Epithelial cell of esophagus (primary cell): ENCODE data around the gene KIF3C.

ENCODE experiments used
- DNase-seq: peaks from one replicate; pipeline ENCODE4 v3.0.0; 2010; ENCODE audit warnings: low read depth
- H3K4me3 ChIP-seq: 2 replicates; pipeline ENCODE4 v1.5.1; 2011; ENCODE audit warnings: mild to moderate bottlenecking, low read length, control low read depth
- TF ChIP-seq, protein P1 (sequence below): IDR thresholded peaks from 2 replicates; pipeline ENCODE4 v1.5.1; 2011; ENCODE audit warnings: low read depth, mild to moderate bottlenecking, low read length, control low read depth, inconsistent platforms; ENCODE audit not compliant: insufficient read depth; ENCODE audit errors: missing control alignments

KIF3C gene

DNA sequence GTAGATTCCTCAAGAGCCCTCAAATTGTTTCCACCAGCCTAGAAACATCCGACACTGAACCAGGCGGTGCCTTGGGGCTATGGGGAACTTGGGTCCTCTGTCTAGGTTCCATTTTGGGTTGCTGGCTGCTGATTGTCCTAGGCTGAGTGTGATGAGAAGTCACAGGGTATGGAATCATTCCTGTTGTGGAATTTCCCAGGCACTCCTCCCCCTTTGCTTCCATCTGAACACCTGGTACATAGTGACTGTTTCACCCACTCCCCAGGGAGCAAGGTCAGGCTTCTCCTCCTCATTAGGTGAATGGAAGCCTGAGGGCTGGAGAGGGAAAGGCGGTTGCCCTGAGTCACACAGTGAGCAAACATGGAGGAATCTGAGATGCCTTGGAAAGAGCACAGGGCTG lies 4.5 kb downstream of the KIF3C start:
- peak; percentile 96 for DNase-seq
- H3K4me3 ChIP-seq: no peak overlapping the region
- TF ChIP-seq, protein P1, sequence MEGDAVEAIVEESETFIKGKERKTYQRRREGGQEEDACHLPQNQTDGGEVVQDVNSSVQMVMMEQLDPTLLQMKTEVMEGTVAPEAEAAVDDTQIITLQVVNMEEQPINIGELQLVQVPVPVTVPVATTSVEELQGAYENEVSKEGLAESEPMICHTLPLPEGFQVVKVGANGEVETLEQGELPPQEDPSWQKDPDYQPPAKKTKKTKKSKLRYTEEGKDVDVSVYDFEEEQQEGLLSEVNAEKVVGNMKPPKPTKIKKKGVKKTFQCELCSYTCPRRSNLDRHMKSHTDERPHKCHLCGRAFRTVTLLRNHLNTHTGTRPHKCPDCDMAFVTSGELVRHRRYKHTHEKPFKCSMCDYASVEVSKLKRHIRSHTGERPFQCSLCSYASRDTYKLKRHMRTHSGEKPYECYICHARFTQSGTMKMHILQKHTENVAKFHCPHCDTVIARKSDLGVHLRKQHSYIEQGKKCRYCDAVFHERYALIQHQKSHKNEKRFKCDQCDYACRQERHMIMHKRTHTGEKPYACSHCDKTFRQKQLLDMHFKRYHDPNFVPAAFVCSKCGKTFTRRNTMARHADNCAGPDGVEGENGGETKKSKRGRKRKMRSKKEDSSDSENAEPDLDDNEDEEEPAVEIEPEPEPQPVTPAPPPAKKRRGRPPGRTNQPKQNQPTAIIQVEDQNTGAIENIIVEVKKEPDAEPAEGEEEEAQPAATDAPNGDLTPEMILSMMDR: no peak

DNA sequence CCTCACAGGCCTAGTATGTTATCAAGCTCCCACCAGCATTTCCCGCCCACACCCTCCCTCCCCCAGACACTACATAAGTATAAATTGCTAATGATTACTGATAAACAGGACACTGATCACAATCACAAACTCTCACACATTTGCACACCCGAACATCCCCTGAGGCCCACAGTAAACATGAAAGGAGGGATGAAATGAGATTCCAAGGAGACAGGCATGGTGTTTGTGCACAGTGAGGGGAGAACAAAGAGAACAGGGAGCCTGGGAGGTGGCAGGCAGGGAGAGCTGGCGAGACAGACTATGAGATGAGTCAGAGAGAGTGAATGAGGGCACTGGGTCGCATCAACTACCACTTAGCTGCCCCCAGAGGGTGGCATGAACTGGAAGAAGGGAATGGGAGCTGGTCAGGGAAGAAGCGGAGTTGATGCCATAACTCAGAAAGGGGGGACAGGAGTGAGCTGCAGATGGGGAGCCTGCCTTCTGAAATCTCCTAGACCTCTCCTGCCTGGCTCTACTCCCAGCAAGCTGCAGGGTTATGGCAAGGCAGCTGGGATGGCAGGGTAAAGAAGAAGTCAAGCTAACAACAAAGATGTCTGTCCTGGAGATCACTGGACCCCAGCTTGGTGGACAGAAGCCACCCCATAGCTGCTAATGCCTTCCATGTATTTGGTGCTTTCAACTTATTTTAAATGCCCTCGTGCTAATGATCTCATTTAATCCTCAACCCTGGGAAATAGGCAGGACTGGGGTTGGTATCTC lies 5.1 kb downstream of the KIF3C start:
- DNase-seq: peak; percentile 61
- TF ChIP-seq, protein P1: no peak
- no peak overlapping the region for H3K4me3 ChIP-seq

DNA sequence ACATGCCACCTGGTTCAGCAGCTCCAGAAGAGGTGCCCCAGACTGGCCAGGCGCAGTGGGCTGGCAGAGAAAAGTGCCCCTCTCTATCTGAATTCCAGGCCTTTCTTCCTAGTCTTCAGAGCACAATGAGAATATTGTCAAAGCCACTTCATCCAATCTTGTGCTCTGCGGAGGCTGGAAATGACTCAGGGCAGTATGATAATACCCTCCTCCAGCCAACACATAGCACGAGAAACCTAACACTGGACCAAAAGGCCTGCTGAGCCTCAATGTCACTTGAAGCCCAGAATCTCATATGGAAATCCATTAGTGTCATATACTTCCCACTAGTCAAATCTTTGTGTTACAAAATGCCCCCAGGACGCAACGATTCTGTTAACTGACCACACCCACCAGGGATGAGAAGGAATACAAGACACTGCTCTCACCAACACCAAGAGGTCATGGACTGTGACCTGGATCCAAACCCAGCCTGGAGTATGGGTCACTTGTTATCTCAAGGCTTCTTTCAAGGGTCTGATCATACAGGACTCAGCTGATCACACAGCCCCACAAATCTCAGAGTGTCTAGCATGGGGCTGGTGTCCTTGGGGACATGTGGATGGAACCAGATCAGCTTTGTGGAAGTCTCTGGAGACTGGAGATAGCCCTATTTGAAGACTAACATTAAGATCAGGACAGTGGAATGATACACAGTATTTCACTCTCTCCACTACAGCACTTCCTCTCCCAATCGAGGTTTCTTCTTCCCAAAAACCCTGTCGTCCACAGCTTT lies 10.1 kb downstream of the KIF3C start:
- DNase-seq: no peak
- TF ChIP-seq, protein P1: no peak
- H3K4me3 ChIP-seq: no peak overlapping the region

DNA sequence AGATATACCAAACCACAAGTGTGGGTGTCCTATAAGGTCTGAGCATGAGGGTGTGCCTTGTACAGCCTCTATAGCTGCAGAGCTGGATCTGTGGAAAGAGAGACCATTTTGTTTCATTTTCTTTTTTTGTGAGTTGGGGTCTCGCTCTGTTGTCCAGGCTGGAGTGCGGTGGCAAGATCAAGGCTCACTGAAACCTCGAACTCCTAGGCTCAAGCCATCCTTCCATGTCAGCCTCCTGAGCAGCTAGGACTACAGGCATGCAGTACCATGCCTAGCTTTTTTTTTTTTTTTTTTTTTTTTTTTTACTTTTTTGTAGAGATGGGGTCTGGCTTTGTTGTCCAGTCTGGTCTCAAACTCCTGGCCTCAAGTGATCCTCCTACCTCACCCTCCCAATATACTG lies 10.7 kb downstream of the KIF3C start:
- TF ChIP-seq, protein P1: no peak
- no peak for DNase-seq
- H3K4me3 ChIP-seq: no peak overlapping the region

DNA sequence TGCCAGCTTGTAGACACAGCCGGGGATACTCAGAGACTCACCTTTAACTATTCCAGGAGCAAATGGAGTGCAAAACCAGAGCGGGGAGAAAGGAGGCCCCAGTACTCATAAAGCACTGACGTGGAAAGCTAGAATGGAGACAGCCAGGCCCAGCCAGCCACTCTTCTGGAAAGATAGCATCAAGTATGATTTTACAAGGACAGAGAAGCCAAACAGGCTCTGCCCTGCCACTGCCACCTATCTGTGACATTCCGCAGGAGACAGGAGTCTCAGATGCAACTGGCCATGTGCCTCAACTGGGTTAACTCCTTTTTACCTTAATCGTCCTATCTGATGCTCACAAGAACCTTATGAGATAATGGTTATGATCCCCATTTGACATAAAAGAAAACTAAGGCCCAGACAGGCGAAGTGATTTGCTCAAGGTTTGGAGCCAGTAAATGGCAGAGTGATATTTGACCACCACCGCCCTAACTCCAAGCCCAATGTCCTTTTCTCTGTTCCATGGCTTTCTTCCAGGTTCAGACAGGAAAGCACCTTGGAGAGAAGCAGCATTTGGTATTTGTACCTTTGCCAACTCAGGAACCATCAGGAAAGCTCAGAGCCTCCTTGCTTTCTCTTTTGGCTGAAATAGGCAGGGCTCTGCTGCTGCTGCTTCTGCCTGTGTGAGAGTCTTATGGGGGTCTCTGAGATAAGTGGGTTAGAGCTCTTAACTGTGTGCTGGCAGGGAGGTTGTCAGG lies 15.6 kb downstream of the KIF3C start:
- H3K4me3 ChIP-seq: no peak overlapping the region
- TF ChIP-seq, protein P1: no peak
- DNase-seq: no peak

DNA sequence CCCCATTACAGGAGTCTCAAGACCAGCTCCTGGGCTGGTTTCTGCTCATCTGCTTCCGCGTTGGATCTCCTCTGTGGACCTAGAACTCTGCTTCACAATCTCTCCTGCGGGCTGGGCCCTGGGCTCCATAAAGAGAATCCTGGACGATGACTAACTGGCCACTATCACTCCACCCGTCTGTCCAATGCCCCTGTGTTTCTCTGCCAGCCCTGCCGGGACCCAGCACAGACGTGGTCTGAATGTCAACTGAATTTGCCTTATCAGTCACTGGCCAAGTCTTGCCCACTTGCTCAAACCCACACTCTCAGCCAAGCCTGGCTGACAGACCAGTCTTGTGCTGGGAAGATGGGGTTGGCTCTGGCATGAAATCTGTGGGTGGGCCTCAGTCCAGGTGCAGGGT lies 17.4 kb downstream of the KIF3C start:
- TF ChIP-seq, protein P1: no peak

More for the DNA sequence above, 17.4 kb downstream of the KIF3C start:
- no peak overlapping the region for H3K4me3 ChIP-seq
- DNase-seq: no peak
